Breast epithelium (tissue), 3 donors: Measurements from ENCODE around the gene KLHL29.

ENCODE experiments used
- POLR2A ChIP-seq: fragments of 450-650 bp; IDR thresholded peaks from one replicate; pipeline ENCODE4 v1.6.1; 2016; ENCODE audit warnings: antibody characterized with exemption, mild to moderate bottlenecking, moderate library complexity
- POLR2AphosphoS5 ChIP-seq, 3 donors: sonication (generic); formaldehyde crosslinking; IDR thresholded peaks; one replicate each; pipeline ENCODE4 v1.6.1; 2017; ENCODE audit warnings: antibody characterized with exemption in 3 of 3
- TF ChIP-seq, protein P1 (sequence below), 3 donors: fragments of 450-650 bp; IDR thresholded peaks; one replicate each; pipeline ENCODE4 v1.5.1; 2016 to 2017; ENCODE audit warnings: antibody characterized with exemption in 3 of 3, mild to moderate bottlenecking in 3 of 3, moderate library complexity in 3 of 3

DNA sequence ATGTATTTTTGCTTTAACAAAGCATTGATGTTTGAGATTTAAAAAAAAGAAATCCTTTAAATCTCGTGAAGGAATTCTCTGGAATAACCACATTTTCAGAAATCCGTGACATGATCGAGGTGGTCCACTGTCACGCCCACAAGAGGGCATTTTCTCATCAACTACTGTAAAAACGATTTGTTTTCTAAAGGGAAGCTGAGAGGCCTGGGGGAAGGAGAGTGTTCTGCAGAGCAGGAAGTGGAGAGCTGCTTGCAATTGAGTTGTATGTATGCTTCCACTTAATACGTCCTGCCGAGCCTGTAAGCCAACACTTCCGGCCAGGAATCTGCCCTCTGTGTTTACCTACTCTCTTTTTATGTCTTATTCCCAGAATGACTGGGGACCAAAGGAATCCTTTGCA, 19.4 kb downstream of the KLHL29 start:
- TF ChIP-seq, protein P1, sequence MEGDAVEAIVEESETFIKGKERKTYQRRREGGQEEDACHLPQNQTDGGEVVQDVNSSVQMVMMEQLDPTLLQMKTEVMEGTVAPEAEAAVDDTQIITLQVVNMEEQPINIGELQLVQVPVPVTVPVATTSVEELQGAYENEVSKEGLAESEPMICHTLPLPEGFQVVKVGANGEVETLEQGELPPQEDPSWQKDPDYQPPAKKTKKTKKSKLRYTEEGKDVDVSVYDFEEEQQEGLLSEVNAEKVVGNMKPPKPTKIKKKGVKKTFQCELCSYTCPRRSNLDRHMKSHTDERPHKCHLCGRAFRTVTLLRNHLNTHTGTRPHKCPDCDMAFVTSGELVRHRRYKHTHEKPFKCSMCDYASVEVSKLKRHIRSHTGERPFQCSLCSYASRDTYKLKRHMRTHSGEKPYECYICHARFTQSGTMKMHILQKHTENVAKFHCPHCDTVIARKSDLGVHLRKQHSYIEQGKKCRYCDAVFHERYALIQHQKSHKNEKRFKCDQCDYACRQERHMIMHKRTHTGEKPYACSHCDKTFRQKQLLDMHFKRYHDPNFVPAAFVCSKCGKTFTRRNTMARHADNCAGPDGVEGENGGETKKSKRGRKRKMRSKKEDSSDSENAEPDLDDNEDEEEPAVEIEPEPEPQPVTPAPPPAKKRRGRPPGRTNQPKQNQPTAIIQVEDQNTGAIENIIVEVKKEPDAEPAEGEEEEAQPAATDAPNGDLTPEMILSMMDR (IDR thresholded peaks at IDR 0.05): no peak
- TF ChIP-seq POLR2AphosphoS5 (IDR thresholded peaks at IDR 0.05): no peak
- no peak for TF ChIP-seq POLR2A
